HG02870 (cell line): Measurements from ENCODE around the gene FRY.
A peak's percentile ranks its signal among the peaks of the same experiment; 100 is the strongest.

Experiments
- ATAC-seq: cut with Tn5 transposase; IDR thresholded peaks from one replicate; pipeline ENCODE4 v1.9.1; 2021; ENCODE audit warnings: mild to moderate bottlenecking, moderate library complexity; ENCODE audit not compliant: unreplicated experiment

The FRY gene

GRCh38 chr13:32208860-32209259 is 177.3 kb downstream of the FRY start:
- ATAC-seq: no peak

DNA sequence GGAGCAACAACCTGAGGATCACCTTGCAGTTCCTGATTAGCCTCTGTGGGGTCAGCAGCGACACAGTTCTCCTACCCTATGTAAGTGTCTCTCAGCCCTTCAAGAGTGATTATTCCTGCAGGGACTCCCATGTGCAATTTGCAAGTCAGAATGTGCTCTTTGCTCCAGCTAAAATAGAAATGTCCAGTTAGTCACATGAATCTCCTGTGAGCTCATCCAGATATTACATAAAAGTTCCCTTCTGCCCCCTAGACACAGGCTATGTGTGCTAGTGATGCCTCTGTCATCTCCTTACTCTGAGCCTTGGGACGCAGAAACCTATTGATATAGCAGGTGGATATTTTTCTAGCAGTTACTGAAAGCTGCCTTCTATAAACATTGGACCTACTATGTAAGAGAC is 178.1 kb downstream of the FRY start:
- no peak for ATAC-seq

DNA sequence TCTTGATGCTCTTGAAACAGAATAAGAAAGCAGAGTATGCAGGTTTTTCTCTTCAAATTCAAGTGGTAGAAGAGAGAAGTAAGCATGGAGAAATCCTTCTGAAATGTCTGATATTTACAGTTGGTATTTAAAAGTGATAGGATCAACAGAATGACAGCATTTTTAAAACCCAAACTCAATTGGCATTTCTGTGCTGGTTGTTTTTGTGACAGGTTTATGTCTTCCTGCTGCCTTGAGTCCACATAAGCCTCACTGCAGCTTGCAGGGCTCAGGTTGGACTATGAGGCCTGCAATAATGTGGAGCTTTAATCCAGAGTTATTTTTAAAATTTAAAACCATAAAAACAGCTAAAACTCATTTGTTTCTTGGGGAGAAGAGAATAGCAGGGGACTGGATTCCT is 178.5 kb downstream of the FRY start:
- ATAC-seq: no peak

GRCh38 chr13:32211813-32212212 is 180.2 kb downstream of the FRY start:
- no peak for ATAC-seq

DNA sequence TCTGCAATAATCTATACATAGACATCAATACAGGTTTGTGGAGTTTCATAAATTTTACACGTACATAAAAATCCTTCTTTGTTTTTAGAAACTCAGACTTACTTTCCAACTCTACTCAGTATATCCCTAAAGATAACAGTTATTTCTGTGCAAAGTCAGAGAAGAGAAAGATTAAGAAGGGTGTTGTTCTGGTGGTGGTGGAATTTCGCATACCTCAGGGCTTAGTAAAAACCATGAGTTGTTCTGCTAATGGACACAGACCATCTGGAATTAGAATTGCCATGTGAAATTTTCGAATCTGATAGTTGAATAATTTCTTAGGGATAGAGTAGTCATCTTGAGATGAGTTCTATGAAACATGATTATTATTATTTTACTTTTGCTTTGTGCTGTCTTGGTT is 180.8 kb downstream of the FRY start:
- no peak for ATAC-seq

DNA sequence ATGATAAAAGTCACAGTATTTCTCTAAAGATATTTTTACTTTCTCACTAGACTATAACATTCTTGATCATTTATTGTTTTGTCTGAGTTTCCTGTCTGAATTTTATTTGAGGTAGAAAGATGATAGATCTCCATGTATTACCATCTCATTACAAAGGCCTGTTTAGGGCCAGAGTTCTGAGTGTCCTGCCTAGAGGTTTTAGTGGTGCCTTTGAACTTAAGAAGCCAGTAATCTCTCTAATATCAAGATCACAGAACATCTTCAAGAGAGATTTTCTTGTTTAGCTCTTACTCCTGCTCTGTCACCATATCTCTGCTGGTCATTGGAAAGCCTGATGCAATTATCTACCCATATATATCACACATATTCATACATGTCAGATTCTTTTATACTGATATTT is 182.1 kb downstream of the FRY start:
- ATAC-seq: no peak

DNA sequence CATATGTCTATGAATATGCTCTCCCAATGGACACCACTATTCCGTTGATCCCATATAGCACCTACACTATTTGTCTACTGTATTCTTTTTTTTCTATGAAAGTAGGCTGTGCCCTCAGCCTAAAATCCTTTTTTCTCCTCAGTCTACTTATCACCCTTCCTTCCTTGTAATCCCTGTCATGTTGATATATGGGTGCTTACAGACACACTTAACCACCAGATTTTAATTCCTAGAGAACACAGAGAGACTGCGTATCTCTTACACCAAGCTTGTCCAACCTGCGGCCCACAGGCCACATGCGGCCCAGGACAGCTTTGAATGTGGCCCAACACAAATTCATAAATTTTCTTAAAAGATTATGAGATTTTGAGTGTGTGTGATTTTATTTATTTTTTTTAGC is 182.5 kb downstream of the FRY start:
- no peak for ATAC-seq

GRCh38 chr13:32216281-32216680 is 184.7 kb downstream of the FRY start:
- no peak for ATAC-seq

- ATAC-seq: no peak
Observed at GRCh38 chr13:32222046-32222676, 190.6 kb downstream of the FRY start.

DNA sequence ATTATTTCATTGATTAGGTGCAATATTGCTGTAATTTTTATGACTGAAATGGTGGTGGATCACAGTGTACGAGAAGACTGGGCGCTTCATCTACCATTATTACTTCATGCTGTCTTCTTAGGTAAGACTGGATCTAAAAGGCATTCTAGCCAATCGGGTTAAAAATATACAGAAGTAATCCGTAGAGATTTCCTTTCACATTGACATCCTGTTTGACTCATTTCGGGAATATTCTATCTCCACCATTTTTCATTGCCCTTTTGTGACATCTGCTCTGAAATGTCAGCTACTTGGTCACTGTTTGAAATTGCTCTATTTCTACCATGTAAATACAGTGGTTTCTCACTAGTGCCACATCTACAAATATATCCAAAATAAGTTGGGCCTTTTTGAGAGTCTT is 193.3 kb downstream of the FRY start:
- ATAC-seq: no peak

GRCh38 chr13:32225481-32225931 is 193.9 kb downstream of the FRY start:
- no peak for ATAC-seq

DNA sequence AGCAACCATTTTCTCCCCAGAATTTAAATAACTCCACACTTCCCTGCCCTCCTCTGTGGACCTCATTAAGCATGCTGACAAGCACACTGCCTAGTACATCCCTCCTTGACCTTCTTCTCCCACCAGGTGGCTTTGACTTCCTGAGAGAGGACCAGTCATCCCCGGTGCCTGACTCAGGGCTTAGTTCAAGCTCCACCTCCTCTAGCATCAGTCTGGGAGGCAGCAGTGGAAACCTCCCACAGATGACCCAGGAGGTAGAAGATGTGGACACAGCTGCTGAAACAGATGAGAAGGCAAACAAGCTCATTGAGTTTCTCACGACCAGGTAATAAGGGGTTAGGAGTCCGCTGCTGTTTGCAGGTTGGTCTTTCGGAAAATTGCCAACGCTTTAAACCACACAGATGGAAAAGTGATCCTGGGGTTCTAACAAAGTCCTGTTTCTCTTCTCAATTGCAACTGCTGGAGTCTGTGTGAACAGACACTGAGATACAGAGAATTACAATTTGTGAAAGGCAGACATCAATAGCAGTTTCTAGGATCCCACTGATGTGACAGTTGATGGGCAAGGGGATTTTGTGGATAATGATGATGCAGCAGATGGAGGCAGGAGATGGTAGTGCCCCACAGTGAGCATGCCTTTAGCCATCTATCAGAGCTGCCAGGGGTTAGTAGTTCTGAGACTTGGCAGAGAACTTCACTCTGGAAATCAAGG is 196.9 kb downstream of the FRY start:
- ATAC-seq: no peak

DNA sequence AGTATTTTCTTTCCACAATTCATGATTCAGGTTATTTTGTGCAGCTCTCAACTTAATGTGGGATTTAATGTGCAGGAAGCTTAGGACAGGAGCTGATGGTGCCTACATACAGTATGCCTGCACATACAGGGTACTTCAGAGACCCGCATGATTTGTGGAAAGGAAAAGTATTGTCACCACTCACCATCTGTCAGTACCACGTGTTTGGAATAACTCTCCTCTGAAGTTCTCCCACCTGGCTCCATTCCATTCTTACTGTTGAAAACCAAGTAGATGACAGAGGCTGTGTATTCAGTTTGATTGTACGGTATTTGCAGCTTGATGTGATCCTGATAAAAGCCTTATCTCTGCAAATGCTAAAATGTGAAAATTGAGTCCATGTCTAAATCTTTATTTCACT is 197.9 kb downstream of the FRY start:
- ATAC-seq: no peak

- ATAC-seq: no peak
Observed at GRCh38 chr13:32232263-32232662, 200.7 kb downstream of the FRY start.

- ATAC-seq: no peak
Observed at GRCh38 chr13:32233062-32233461, 201.5 kb downstream of the FRY start.

GRCh38 chr13:32234914-32235313 is 203.3 kb downstream of the FRY start:
- no peak for ATAC-seq

GRCh38 chr13:32237681-32238080 is 206.1 kb downstream of the FRY start:
- no peak for ATAC-seq

DNA sequence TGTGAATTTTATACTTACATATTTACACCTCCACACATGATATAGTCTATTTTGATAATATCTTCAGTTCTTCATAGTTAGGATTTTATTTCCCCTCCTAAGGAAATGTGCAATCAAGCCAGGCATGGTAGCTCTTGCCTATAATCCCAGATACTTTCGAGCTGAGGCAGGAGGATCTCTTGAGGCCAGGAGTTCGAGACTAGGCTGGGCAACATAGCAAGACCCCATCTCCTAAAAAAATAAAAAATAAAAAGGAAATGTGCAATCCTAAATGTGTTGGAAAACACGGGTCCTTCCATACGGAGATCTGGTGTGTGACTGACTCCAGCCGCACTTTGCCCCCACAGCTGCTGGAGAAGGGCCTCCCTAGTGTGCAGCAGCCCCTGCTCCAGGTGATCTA is 212.1 kb downstream of the FRY start:
- no peak for ATAC-seq

GRCh38 chr13:32245555-32245954 is 214.0 kb downstream of the FRY start:
- no peak for ATAC-seq

GRCh38 chr13:32246468-32246867 is 214.9 kb downstream of the FRY start:
- ATAC-seq: peak; percentile 69

DNA sequence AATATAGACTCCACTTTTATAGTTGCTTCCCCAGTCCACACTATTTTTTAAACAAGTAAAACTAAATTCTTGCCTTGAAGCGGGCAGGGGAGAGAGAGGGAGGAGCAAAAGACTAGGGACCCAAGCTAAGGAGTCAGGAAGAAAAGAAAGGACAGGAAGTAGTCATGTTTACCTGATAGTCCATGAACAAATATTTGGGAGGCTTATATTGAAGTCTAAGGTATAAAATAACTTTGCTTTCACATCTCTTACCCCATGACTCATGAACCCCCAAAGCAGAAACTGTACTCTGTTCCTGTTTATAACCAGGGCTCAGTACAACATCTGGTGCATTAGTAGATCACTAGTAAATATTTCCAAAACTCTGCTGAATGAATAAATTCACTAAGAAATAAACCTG is 216.3 kb downstream of the FRY start:
- no peak for ATAC-seq

GRCh38 chr13:32248801-32249200 is 217.2 kb downstream of the FRY start:
- ATAC-seq: peak; percentile 80
